Natural killer cell treated with Interleukin-12 subunit alpha and Interleukin-12 subunit beta and Interleukin-15 and Interleukin-18, amount 100 ng/mL, for 72 hours (primary cell): ENCODE results near the gene HCFC2. TPM values are rescaled to one million over a fixed set of nuclear protein-coding genes. Genes with fewer than 3 reads are reported as not detected.

Experiments used
- ATAC-seq, 2 donors: fragments of 150-1000 bp; cut with Tn5 transposase in 1 of 2; sonication (Bioruptor Pico), chemical (Tn5 transposase) in 1 of 2; 2 replicates each; pipeline ENCODE4 v1.10.0; 2021
- DNase-seq: peaks from one replicate; pipeline ENCODE4 v3.0.0; 2022; ENCODE audit warnings: low spot score
- H3K27ac Mint-ChIP-seq, 2 donors: 1 replicate in 1 of 2; 2 replicates in 1 of 2; pipeline ENCODE4 v1.8.0; 2022; ENCODE audit warnings: mixed read lengths in 2 of 2, mild to moderate bottlenecking in 1 of 2, moderate library complexity in 1 of 2
- H3K27me3 Mint-ChIP-seq, 2 donors: 1 replicate in 1 of 2; 2 replicates in 1 of 2; pipeline ENCODE4 v1.8.0; 2022; ENCODE audit warnings: mixed read lengths in 2 of 2
- H3K36me3 Mint-ChIP-seq: one replicate; pipeline ENCODE4 v1.8.0; 2022; ENCODE audit warnings: mixed read lengths
- H3K4me1 Mint-ChIP-seq, 2 donors: 1 replicate in 1 of 2; 2 replicates in 1 of 2; pipeline ENCODE4 v1.8.0; 2022; ENCODE audit warnings: low read depth in 2 of 2, mixed read lengths in 2 of 2, mild to moderate bottlenecking in 1 of 2
- H3K4me3 Mint-ChIP-seq: one replicate; pipeline ENCODE4 v1.8.0; 2022; ENCODE audit warnings: mixed read lengths
- H3K9me3 Mint-ChIP-seq: 2 replicates; pipeline ENCODE4 v1.8.0; 2022; ENCODE audit warnings: mixed read lengths
- total RNA-seq, 2 donors: library from RNA; stranded (reverse); gene quantifications; one replicate each; pipeline ENCODE4 v1.2.3, GENCODE V29; 2022

Gene HCFC2
- total RNA-seq, 2 donors from 2014 or later: 13.5 to 17.6 TPM

- Mint-ChIP-seq H3K27me3 (peaks cover 17 to 27% of the 10 kb centered on the region in 2 donors), H3K9me3 (no peaks in the 10 kb centered on the region), H3K4me3 (no peak overlapping the region), H3K4me1 (peaks cover 0 to 6% of the 10 kb centered on the region in 2 donors), H3K36me3 (no peaks in the 10 kb centered on the region), H3K27ac (no peak overlapping the region)
- DNase-seq (no peak), ATAC-seq (no peak)
Measured at GRCh38 chr12:104048811-104049210, 15.5 kb upstream of the HCFC2 start.

- Mint-ChIP-seq H3K4me1 (peaks cover 0 to 6% of the 10 kb centered on the region in 2 donors), H3K27me3 (peaks cover 17 to 28% of the 10 kb centered on the region in 2 donors), H3K9me3 (no peaks in the 10 kb centered on the region), H3K27ac (no peak overlapping the region), H3K36me3 (no peaks in the 10 kb centered on the region), H3K4me3 (no peak overlapping the region)
- no peak for ATAC-seq
- no peak for DNase-seq
Measured at GRCh38 chr12:104049278-104049902, 14.9 kb upstream of the HCFC2 start.

- Mint-ChIP-seq H3K27me3 (peaks cover 22 to 29% of the 10 kb centered on the region in 2 donors), H3K4me1 (peaks cover 0 to 6% of the 10 kb centered on the region in 2 donors), H3K4me3 (no peak within 1 kb of the TSS), H3K9me3 (no peaks in the 10 kb centered on the region), H3K36me3 (no peaks in the 10 kb centered on the region), H3K27ac (no peak within 1 kb of the TSS)
- DNase-seq: no peak
- ATAC-seq: peak in 1 of 2 donors; percentile 48
Measured at GRCh38 chr12:104049903-104050356, 14.4 kb upstream of the HCFC2 start, which contains the start of gene GLT8D2. GLT8D2 (minus strand) TSS chr12:104050187; CDS start chr12:104019648, 30,539 bp downstream.

DNA sequence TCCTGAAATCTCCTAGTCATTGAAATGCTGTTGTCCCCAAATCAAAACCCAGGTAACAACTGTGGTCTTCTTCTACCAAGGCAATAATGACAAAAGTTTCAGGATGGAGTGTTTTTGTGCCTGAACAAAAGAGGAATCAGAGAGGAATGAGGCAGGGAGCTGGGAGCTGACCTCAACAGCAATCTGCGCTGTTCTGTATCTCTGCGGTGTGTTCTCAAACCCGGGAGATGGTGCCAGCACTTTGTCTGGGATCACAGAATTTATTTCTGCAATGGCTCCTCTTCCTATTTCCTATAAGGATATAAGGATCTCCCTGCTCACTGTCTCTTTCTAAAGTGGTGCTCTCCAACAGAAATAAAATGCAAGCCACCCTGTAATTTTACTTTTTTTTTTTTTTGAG lies 13.9 kb upstream of the HCFC2 start:
- Mint-ChIP-seq H3K27me3 (peaks cover 23 to 29% of the 10 kb centered on the region in 2 donors), H3K4me3 (no peak overlapping the region), H3K36me3 (no peaks in the 10 kb centered on the region), H3K4me1 (peaks cover 0 to 3% of the 10 kb centered on the region in 2 donors), H3K9me3 (no peaks in the 10 kb centered on the region), H3K27ac (no peak overlapping the region)
- DNase-seq (no peak), ATAC-seq (no peak)

DNA sequence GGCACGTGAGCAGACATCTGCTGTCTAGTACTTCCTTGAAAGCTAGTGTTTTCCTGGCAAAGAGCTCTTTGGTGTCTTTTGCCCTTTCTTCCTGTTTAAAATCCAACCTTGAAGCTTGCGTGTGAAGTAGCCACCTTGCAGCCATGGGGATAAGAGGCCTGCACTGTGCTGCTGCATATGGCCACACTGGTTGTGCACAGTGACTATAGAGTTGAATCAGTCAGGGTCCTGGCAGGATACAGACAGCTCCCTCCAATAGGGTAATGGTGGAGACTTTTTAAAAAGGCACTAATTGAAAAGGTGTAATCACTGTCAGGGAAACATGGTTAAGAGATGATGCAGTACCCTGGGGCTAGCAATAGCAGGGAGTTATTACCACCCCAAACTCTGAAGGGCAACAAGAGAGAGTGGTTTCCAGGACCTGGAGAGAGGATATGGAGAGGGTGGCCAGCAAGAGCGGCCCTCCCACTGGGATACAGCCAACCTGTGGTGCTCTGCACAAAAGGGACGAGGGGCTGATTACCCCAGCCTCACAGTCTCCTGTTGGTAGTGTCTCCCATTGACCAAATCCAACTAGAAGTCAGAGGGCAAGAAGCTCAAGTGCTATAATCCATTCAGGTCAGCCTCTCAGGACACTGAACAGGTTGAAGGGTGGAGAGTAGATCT lies 9.5 kb upstream of the HCFC2 start:
- ATAC-seq (no peak), DNase-seq (no peak)
- peaks cover 28 to 30% of the 10 kb centered on the region in 2 donors for H3K27me3 Mint-ChIP-seq
- H3K4me3 Mint-ChIP-seq: no peak overlapping the region
- peaks cover under 1 to 3% of the 10 kb centered on the region in 2 donors for H3K4me1 Mint-ChIP-seq
- no peaks in the 10 kb centered on the region for H3K9me3 Mint-ChIP-seq
- no peak overlapping the region for H3K27ac Mint-ChIP-seq
- H3K36me3 Mint-ChIP-seq: no peaks in the 10 kb centered on the region

- ATAC-seq: no peak
- peaks cover 33 to 36% of the 10 kb centered on the region in 2 donors for H3K27me3 Mint-ChIP-seq
Measured at GRCh38 chr12:104055686-104056388, 8.5 kb upstream of the HCFC2 start.

DNA sequence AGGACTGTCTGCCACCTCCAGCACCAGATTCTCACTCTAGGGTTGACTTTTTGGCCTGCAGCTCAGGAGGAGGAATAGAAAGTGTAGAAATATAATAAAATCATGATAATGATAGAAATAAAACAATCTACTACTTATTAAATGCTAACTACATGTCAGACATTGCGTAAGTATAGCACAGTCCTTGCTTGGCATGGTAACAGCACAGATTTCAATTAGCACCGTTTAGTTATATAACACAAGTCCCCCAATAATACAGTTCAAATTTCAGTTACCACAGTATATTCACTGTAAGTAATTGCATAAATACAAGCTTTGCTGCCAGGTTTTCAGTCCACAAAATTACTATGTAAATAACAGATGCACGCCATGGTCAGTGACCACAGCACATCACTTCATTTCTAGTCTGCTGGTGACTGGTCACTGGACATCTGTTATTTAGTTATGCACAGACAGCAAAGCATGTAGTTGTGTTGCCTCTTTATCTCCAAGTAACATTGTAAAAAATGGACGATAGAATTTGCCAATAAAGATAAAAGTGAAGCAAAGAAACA lies 7.8 kb upstream of the HCFC2 start:
- peaks cover 30 to 35% of the 10 kb centered on the region in 2 donors for H3K27me3 Mint-ChIP-seq
- ATAC-seq (no peak), DNase-seq (no peak)
- H3K27ac Mint-ChIP-seq: no peak overlapping the region
- no peaks in the 10 kb centered on the region for H3K9me3 Mint-ChIP-seq
- no peaks in the 10 kb centered on the region for H3K36me3 Mint-ChIP-seq
- H3K4me3 Mint-ChIP-seq: no peak overlapping the region
- H3K4me1 Mint-ChIP-seq: peaks cover 0 to 5% of the 10 kb centered on the region in 2 donors

More at GRCh38 chr12:104055686-104056388, 8.5 kb upstream of the HCFC2 start:
- Mint-ChIP-seq H3K9me3 (no peaks in the 10 kb centered on the region), H3K27ac (no peak overlapping the region), H3K4me1 (peaks cover 0 to 5% of the 10 kb centered on the region in 2 donors), H3K36me3 (no peaks in the 10 kb centered on the region), H3K4me3 (no peak overlapping the region)
- no peak for DNase-seq

GRCh38 chr12:104057771-104058197 lies 6.5 kb upstream of the HCFC2 start:
- DNase-seq (no peak), ATAC-seq (no peak)
- Mint-ChIP-seq H3K36me3 (no peaks in the 10 kb centered on the region), H3K4me1 (peaks cover 0 to 5% of the 10 kb centered on the region in 2 donors), H3K4me3 (no peak overlapping the region), H3K27ac (no peak overlapping the region), H3K9me3 (no peaks in the 10 kb centered on the region), H3K27me3 (peaks cover 21 to 33% of the 10 kb centered on the region in 2 donors)

GRCh38 chr12:104058802-104059201 lies 5.5 kb upstream of the HCFC2 start:
- DNase-seq: no peak
- no peaks in the 10 kb centered on the region for H3K36me3 Mint-ChIP-seq
- no peak overlapping the region for H3K27ac Mint-ChIP-seq
- H3K27me3 Mint-ChIP-seq: peaks cover 21 to 28% of the 10 kb centered on the region in 2 donors
- peaks cover 2 to 10% of the 10 kb centered on the region in 2 donors for H3K4me1 Mint-ChIP-seq
- H3K4me3 Mint-ChIP-seq: no peak overlapping the region
- H3K9me3 Mint-ChIP-seq: no peaks in the 10 kb centered on the region
- no peak for ATAC-seq

GRCh38 chr12:104059963-104060362 lies 4.4 kb upstream of the HCFC2 start:
- no peak overlapping the region for H3K4me3 Mint-ChIP-seq
- H3K9me3 Mint-ChIP-seq: no peaks in the 10 kb centered on the region
- H3K36me3 Mint-ChIP-seq: no peaks in the 10 kb centered on the region
- no peak overlapping the region for H3K27ac Mint-ChIP-seq
- peaks cover 3 to 11% of the 10 kb centered on the region in 2 donors for H3K4me1 Mint-ChIP-seq
- peaks cover 11 to 18% of the 10 kb centered on the region in 2 donors for H3K27me3 Mint-ChIP-seq
- ATAC-seq: no peak
- no peak for DNase-seq

- ATAC-seq: no peak
- H3K4me1 Mint-ChIP-seq: peaks cover 8 to 17% of the 10 kb centered on the region in 2 donors
- no peaks in the 10 kb centered on the region for H3K36me3 Mint-ChIP-seq
- no peak for DNase-seq
- no peaks in the 10 kb centered on the region for H3K9me3 Mint-ChIP-seq
- no peak overlapping the region for H3K27ac Mint-ChIP-seq
- H3K27me3 Mint-ChIP-seq: peaks cover 11 to 17% of the 10 kb centered on the region in 2 donors
- no peak overlapping the region for H3K4me3 Mint-ChIP-seq
Measured at GRCh38 chr12:104060791-104061190, 3.5 kb upstream of the HCFC2 start.

DNA sequence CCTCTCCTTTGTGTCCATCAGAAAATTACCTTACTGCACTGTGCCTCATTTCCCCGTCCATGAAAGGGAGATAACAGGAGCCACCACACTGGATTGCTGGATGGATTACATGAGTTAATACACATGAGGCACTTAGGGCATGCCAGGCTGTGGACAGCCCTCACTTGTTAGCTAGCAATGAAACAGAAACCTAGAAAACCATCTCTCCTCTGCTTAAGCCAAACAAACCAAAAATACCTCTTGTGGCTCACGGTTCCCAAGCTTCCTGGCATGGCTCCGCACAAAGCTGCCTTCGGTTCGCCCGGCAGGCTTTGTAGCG lies 660 bp upstream of the HCFC2 start:
- DNase-seq (no peak), ATAC-seq (peak; percentile 16 to 24)
- Mint-ChIP-seq H3K27me3 (peaks cover 10 to 11% of the 10 kb centered on the region in 2 donors), H3K9me3 (no peaks in the 10 kb centered on the region), H3K4me3 (peak overlapping the region; percentile 88), H3K4me1 (peaks cover 14 to 23% of the 10 kb centered on the region in 2 donors), H3K36me3 (no peaks in the 10 kb centered on the region), H3K27ac (peak overlapping the region; percentile 71 to 86)

DNA sequence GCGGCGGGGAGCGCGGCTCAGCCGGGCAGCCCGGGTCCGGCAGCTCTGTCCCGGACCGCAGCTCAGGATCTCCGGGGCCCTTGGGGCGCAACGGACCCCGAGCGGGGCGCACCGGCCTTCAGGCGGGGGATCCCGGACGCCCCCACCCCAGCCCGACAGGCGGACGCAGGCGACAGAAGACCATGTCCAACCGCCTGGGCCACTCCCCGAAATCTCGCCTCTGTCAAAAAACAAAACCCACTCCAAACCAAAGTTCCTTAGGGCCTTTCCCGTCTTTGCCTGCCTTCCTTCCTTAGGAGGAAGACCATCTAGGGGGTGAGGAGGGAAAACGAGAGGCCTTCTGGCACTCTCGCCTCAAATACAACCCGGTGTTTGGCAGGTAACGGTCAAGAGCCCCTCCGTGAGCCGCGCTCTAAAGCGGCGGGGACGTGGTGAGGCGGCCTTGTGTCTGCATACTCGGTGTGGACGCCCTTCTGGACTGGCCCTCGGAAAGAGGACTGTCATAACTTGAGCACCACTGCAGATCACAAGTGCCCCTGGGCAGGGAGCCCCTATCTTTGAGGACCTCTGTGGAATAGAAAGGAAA lies 604 bp downstream of the HCFC2 start:
- peak overlapping the region; percentile 71 to 86 for H3K27ac Mint-ChIP-seq
- peaks cover 5 to 7% of the 10 kb centered on the region in 2 donors for H3K27me3 Mint-ChIP-seq
- no peaks in the 10 kb centered on the region for H3K9me3 Mint-ChIP-seq
- no peaks in the 10 kb centered on the region for H3K36me3 Mint-ChIP-seq
- DNase-seq (no peak), ATAC-seq (no peak)
- H3K4me3 Mint-ChIP-seq: peak overlapping the region; percentile 88
- H3K4me1 Mint-ChIP-seq: peaks cover 17 to 25% of the 10 kb centered on the region in 2 donors
